Glutamatergic neuron (in vitro differentiated cells): Measurements from ENCODE around the gene GARIN3. TPM values are rescaled to one million over a fixed set of nuclear protein-coding genes. Genes with fewer than 3 reads are reported as not detected.
A peak's percentile ranks its signal among the peaks of the same experiment; 100 is the strongest.

ENCODE experiments used
- DNase-seq: peaks from one replicate; pipeline ENCODE4 v3.0.0; 2022
- H3K27ac Mint-ChIP-seq: one replicate; pipeline ENCODE4 v1.8.0; 2020; ENCODE audit warnings: mild to moderate bottlenecking, mixed read lengths, inconsistent platforms; ENCODE audit not compliant: unreplicated experiment
- H3K27me3 Mint-ChIP-seq: one replicate; pipeline ENCODE4 v1.8.0; 2020; ENCODE audit warnings: mild to moderate bottlenecking, moderate library complexity, mixed read lengths, inconsistent platforms; ENCODE audit not compliant: unreplicated experiment
- H3K36me3 Mint-ChIP-seq: one replicate; pipeline ENCODE4 v1.8.0; 2020; ENCODE audit warnings: mild to moderate bottlenecking, mixed read lengths, inconsistent platforms; ENCODE audit not compliant: unreplicated experiment
- H3K4me1 Mint-ChIP-seq: one replicate; pipeline ENCODE4 v1.8.0; 2020; ENCODE audit warnings: mild to moderate bottlenecking, low read depth, mixed read lengths, inconsistent platforms; ENCODE audit not compliant: unreplicated experiment
- H3K4me3 Mint-ChIP-seq: one replicate; pipeline ENCODE4 v1.8.0; 2020; ENCODE audit warnings: mild to moderate bottlenecking, mixed read lengths, inconsistent platforms; ENCODE audit not compliant: unreplicated experiment
- H3K9me3 Mint-ChIP-seq: one replicate; pipeline ENCODE4 v1.8.0; 2020; ENCODE audit warnings: mild to moderate bottlenecking, moderate library complexity, mixed read lengths, inconsistent platforms; ENCODE audit not compliant: unreplicated experiment
- total RNA-seq: library from RNA; stranded (reverse); fragmentation: NEBNext Ultra II Directional; extraction: Animal tissue kit (Norgen Biotek cat#: 25700); gene quantifications from one replicate; pipeline ENCODE4 v1.2.1, GENCODE V29; 2021; ENCODE audit not compliant: unreplicated experiment
- TF ChIP-seq, protein P1 (sequence below): fragments of 200-600 bp; sonication (generic); IDR thresholded peaks from one replicate; pipeline ENCODE4 v1.5.0; 2021; ENCODE audit not compliant: partially characterized antibody, unreplicated experiment

GARIN3 gene
- total RNA-seq, 1 donor from 2014 or later = not detected

DNA sequence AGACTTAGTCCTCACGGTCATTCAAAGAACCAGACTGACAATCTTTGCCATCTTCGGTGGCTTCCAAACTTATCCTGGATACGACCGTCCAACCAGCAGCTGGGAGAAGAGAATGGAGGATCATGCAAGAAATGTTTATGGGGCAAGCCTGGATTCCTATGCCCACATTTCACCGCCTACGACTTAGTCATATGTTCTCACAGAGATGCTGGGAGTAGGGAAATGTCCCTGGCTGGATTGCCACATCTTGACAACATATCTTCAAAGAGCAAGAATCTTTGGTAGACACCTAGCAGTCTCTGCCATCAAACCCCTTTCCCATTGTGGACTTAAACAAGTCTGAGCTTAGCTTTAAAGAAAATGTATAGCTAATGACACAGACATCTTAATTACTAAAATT is 28.4 kb downstream of the GARIN3 start:
- Mint-ChIP-seq H3K27me3 (peaks cover under 1% of the 10 kb centered on the region), H3K9me3 (no peaks in the 10 kb centered on the region), H3K4me3 (no peak overlapping the region), H3K27ac (no peak overlapping the region), H3K36me3 (no peaks in the 10 kb centered on the region), H3K4me1 (no peaks in the 10 kb centered on the region)
- DNase-seq = no peak
- TF ChIP-seq, protein P1, sequence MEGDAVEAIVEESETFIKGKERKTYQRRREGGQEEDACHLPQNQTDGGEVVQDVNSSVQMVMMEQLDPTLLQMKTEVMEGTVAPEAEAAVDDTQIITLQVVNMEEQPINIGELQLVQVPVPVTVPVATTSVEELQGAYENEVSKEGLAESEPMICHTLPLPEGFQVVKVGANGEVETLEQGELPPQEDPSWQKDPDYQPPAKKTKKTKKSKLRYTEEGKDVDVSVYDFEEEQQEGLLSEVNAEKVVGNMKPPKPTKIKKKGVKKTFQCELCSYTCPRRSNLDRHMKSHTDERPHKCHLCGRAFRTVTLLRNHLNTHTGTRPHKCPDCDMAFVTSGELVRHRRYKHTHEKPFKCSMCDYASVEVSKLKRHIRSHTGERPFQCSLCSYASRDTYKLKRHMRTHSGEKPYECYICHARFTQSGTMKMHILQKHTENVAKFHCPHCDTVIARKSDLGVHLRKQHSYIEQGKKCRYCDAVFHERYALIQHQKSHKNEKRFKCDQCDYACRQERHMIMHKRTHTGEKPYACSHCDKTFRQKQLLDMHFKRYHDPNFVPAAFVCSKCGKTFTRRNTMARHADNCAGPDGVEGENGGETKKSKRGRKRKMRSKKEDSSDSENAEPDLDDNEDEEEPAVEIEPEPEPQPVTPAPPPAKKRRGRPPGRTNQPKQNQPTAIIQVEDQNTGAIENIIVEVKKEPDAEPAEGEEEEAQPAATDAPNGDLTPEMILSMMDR = no peak

DNA sequence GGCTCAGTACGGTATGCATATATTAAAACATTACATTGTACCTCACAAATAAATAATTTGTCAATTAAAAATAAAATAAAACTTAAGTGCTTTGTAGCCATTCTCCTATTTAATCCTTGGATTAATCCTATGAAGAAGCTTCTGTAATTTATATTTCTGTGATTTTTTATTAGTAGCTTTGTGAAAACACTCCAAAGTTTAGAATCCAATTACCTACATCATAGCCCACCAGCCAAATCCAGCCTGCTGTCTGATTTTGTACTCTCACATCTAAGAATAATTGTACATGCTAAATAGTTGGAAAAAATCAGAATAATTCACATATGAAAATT is 33.8 kb downstream of the GARIN3 start:
- H3K9me3 Mint-ChIP-seq = no peaks in the 10 kb centered on the region
- H3K27ac Mint-ChIP-seq = no peak overlapping the region
- peaks cover 2% of the 10 kb centered on the region for H3K27me3 Mint-ChIP-seq
- TF ChIP-seq, protein P1 = no peak
- no peaks in the 10 kb centered on the region for H3K36me3 Mint-ChIP-seq
- no peak overlapping the region for H3K4me3 Mint-ChIP-seq
- no peak for DNase-seq
- peaks cover 3% of the 10 kb centered on the region for H3K4me1 Mint-ChIP-seq

DNA sequence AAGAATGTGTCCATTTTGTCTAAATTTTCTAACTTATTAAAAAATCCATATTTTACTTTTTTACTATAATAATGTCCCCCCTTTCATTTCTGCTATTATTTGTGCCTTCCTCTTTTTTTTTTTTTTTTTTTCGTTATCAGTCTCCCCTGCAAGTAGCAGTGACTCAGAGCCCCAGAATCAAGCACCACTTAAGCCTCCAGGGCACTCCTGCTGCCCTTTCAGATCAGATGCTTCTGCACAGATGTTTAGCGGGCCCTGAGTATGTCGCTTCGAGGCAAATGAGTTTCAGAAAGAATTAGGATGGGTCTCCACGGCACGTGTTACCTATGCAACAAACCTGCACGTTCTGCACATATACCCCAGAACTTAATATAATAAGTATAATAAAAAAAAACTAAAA is 35.1 kb downstream of the GARIN3 start:
- H3K36me3 Mint-ChIP-seq = no peaks in the 10 kb centered on the region
- peaks cover 2% of the 10 kb centered on the region for H3K27me3 Mint-ChIP-seq
- TF ChIP-seq, protein P1 = no peak
- no peak overlapping the region for H3K4me3 Mint-ChIP-seq
- peak overlapping the region; percentile 28 for H3K27ac Mint-ChIP-seq
- peaks cover 3% of the 10 kb centered on the region for H3K4me1 Mint-ChIP-seq
- peak; percentile 39 for DNase-seq
- no peaks in the 10 kb centered on the region for H3K9me3 Mint-ChIP-seq

DNA sequence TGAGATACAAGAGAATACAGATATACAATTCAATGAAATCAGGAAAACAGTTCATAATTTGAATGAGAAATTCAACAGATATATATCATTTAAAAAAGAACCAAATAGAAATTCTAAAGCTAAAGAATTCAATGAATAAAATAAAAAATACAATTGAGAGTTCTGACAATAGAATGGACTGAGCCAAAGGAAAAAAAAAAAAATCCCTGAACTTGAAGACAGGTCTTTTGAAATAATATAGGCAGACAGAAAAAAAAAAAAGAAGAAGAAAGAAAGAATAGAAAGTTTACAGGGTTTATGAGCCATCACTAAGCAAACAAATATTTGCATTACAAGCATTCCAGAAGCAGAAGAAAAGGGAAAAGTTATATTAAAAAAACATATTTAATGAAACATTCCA is 44.4 kb downstream of the GARIN3 start:
- Mint-ChIP-seq H3K4me3 (no peak overlapping the region), H3K36me3 (peaks cover 21% of the 10 kb centered on the region), H3K27me3 (peaks cover 4% of the 10 kb centered on the region), H3K9me3 (peaks cover 8% of the 10 kb centered on the region), H3K27ac (no peak overlapping the region), H3K4me1 (no peaks in the 10 kb centered on the region)
- no peak for DNase-seq
- TF ChIP-seq, protein P1 = no peak

DNA sequence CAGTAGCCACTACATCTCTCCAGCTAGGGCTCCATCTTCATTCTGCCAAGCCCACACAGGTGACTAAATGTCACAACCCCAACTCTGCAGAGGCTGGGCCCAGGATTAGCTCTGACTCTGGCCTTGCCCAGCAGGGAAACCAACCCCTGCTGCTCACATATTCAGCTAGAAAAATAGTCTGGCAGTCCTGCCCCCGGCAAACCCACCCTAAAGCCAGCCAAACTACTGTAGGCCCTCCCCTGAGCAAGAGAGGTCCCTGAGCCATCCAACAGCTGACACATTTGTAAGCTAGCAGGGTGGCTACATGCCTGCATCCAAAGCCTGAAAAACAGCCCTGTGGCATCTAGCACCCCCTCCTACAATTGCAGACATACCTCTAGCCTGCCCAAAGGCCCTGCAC is 46.0 kb downstream of the GARIN3 start:
- TF ChIP-seq, protein P1 = no peak
- Mint-ChIP-seq H3K9me3 (peaks cover 6% of the 10 kb centered on the region), H3K27me3 (peaks cover 4% of the 10 kb centered on the region), H3K27ac (no peak overlapping the region), H3K4me1 (no peaks in the 10 kb centered on the region), H3K36me3 (peaks cover 21% of the 10 kb centered on the region), H3K4me3 (no peak overlapping the region)
- DNase-seq = no peak
